Measurements from ENCODE around the gene BACH2.
"Not testable (repeated sequence)": the region's sequence is repeated elsewhere in the genome, so short reads cannot be mapped to it uniquely, and the experiment has no call there.

The BACH2 gene

DNA sequence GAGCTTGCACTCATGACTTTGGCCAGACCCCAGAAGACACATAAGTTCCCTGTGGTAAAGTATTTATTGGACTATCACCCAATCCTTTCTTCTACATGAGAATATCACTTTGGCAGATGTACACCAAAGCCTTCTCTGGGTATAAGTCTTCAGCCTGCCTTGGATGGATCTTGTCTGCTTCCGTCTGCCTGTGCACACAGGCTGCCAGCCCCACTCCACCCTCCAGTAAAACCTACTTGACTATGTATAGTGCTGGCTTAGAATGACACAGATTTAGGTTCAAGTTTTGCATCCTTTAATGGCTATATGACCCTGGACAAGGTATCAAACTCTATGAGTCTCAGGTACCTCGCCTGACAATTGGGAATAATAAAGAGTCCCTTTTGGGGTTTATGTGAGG lies 63.4 kb downstream of the BACH2 start:
- no peak for DNase-seq

GRCh38 chr6:90231798-90232197 lies 64.8 kb downstream of the BACH2 start:
- DNase-seq: no peak

- no peak for DNase-seq
These were observed 65.3 kb downstream of the BACH2 start for GRCh38 chr6:90231308-90231707.

DNA sequence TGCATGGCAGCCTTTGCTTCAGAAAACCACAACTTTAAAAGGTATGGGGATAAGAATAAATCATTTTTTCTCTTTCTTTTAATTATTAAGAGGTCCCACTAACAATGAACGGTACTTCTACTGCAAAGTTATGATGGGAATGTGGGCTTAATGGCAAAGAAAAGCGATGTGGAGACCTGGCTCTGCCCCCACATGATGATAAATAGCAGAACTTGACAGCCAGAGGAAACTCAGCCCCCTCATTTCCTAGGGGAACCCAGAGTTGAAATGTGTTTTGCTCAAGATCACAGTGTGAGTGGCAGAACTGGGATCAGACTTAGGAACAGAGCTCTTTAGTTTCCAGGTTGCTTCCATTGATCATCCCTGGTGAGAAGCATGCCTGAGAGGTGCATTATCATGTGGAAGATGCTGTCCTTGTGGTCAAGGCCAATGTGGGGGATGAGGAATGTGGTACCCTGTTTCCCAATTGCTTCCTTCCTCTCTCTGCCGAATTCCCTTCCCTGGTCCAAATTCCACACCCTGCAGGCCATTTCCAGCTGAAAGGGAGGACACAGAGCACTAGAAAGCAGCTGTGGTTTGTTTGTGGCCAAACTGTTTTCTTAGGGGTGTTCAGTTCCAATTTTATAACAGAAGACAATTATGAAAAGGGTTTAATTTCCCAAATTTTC lies 66.0 kb downstream of the BACH2 start:
- DNase-seq: no peak

- DNase-seq: no peak
These were observed 67.2 kb downstream of the BACH2 start for GRCh38 chr6:90229331-90230010.

DNA sequence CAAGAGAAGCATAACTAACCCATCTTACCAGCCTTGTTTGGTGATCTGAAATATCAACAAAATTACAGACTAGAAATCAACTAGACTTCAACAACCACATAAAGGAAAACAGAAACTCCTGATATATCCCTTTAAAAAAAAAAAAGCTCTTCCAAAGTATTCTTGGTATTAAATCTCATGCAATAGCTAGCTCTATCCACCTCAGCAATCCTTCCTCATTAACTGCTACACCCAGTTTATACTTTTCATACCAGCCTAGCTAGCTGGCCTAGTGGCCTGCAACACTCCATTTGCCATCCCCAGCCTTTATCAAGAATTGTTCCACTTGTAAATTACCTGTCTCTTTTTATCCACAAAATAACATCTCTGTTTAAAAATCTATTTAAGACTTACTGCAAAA lies 69.0 kb downstream of the BACH2 start:
- no peak for DNase-seq

DNA sequence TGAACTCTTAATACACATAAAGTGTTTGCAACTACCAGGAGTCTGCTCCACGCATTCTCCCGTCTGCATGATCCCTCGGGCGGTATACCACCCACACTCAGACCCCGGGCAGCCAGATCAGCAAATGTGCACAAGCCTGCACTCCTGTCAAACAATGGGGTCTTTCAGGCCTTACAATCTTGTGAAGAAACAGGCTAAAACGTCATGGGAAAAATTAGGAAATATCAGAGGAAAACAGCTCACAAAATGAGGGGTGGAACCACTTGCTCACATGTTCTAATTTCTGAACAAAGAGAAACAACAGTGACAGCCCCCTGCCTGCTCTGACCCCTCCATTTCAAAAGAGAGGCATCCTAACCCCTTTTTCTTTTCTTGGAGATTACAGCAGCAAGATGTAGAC lies 69.4 kb downstream of the BACH2 start:
- no peak for DNase-seq

DNA sequence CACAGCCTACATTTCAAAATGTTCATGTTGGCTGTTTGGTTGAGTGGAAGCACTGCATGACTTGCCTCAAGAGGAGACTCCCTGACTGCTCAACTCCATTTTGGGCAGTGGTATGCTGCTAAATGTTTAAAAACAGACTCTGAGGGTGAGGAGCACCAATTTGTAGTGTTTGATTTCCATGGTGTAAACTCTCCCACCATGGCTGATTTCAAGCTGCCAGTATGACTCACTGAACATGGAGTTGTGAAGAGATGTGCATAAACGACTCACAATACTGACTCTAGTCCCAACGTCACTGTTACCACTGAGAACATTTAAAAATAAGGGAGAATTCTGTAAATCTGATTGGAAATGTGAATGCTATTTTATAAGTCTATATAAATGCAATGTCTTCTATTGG lies 70.4 kb downstream of the BACH2 start:
- DNase-seq: no peak

DNA sequence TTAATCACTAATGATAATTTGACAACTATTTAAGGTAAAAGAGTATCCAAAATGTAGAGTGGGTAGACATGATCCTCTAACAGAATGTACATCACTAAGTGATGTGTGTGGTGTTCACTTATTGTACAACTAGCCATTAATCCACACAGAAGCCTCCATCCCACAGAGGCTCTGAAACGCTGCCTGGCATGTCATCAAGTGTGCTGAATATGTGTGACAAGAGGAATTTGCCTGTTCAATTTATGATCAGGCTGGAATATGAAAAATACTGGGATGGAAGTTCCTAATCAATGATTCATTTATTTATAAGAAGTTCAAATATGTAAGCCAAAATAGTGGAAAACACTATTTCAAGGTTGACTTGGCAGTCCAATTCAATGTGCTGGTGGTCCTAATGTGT lies 72.4 kb downstream of the BACH2 start:
- DNase-seq: no peak

- no peak for DNase-seq
These were observed 73.9 kb downstream of the BACH2 start for GRCh38 chr6:90222724-90223198.

- DNase-seq: no peak
These were observed 74.6 kb downstream of the BACH2 start for GRCh38 chr6:90222008-90222407.

DNA sequence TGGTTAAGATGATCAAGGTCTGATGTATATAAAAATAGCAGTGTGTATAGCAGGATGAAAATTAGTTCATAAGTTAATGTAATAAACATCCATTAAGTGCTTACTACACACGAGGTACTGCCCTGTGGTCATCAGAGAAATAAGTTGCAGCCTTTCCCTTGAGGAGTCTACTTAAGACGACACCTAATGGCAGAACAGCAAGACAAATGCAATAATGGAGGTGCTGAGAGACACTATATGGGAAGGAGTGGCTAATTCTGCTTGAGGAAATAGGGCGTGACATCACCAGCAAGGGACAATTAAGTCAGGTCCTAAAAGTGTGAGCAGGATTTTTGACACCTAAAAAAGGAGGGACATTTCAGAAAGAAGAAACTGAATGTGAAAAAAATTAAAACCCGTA lies 75.2 kb downstream of the BACH2 start:
- DNase-seq: no peak

DNA sequence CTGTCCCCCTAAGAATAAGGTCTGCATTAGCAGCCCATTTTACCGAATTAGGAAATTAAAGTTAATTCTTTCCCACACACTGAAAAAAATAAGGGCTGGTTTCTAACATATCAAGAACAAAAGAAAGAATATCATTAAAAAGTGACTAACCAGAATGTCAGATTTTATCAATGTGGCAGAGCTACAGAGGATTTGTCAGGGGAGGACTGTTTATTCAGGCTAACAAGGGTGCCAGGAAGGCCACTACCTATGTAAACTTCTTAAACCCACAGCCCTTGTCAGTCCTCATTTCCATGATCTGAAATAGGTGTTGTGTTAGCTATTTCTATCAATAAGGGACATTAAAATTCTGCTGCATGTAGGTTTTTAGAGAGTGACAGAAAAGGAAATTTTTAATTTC lies 76.4 kb downstream of the BACH2 start:
- no peak for DNase-seq

GRCh38 chr6:90219209-90219985 lies 77.2 kb downstream of the BACH2 start:
- DNase-seq: no peak

DNA sequence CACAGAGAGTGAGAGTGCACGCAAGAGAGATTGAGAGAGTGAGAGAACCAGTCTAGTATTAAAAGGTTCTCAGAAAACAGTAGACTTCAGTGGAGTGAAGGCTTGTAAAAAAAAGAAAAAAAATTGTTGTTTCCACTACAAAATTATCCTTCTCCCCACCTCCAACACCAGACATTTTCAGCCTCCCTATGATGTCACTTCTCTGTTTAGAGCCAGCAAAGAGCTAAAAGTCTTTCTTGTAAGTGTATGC lies 77.8 kb downstream of the BACH2 start:
- no peak for DNase-seq

DNA sequence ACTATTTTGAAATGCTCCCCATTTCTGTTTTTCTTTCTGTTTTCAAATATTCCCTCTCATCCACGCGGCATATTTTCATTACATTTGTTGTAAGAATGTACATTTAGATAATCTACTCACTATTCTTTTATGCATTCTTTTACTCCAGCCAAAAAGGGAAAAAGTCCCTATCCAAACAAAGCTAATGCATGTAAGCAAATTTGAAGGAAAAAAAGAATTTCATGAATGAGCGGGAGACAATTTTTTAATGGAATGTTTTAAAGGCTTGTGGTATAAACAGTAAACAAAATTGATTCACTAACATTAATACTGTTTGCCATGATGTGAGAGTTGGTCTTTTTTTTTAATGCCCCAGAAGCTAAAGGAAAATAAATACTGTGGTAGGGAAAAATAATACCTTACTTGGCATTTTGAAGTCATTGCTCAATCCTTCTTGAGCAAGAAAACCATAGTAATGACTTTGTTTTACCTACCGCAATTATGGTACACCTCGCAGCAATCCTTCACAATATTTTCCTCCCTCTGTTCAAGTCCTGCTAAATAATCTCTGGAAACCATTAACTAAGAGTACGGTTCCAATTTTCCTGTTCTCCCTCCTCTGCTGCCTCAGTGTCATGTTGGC lies 79.0 kb downstream of the BACH2 start:
- no peak for DNase-seq

- DNase-seq: peak; percentile 56
These were observed 80.3 kb downstream of the BACH2 start for GRCh38 chr6:90216072-90216977.

DNA sequence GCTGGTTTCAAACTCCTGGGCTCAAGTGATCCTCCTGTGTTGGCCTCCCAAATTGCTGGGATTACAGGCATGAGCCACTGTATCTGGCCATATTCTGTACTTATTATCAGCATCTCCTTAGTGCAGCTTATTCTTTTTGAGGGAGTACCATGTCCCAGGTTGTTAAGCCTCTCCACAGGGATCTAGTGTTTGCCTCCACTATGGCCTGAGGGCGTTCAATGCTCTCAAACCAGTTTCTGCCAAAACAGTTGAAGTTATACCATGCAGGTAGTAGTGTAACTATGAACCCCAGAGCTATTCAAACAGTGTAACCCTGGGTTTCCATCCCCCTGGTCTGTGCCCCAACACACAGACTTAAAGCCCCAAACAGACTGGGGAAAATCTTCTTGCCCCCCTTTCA lies 81.7 kb downstream of the BACH2 start:
- no peak for DNase-seq

DNA sequence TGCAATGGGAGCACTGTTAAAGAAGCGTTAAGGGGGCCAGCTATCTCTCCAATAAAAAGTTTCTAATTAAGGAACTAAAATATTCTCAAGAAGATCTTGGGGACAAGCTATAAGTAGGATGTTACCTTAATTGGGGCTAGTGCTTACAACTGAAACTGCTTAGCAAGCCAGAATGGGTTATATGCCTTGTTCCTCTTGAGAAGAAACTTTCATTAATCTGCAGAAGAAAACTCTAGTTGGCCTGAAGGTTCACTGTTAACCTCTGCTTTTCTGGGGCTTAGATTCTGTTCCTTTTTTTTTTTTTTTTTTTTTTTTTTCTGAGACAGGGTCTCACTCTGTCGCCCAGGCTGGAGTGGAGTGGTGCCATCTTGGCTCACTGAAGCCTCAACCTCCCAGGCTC lies 82.2 kb downstream of the BACH2 start:
- DNase-seq: no peak

DNA sequence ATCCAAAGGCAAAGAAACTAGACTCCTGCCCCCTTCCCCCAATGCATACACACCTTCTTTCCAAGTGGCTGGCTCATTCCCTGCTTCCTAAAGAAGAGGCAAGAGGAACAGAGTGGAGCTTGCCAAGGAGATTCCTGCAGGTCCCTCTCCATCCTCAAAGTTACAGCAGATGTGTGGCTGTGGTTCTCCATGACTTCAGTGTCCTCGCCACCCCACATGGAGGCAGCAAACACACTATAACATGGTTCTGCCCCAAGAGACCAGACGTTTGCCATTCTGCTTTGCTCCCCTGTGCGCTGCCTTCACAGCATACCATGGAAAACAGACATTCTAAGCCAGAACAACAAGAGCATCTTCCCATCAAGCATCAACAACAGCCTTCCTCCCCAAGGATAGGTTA lies 84.4 kb downstream of the BACH2 start:
- DNase-seq: peak; percentile 49

GRCh38 chr6:90209527-90209926 lies 87.1 kb downstream of the BACH2 start:
- no peak for DNase-seq

GRCh38 chr6:90208690-90209089 lies 88.0 kb downstream of the BACH2 start:
- not testable (repeated sequence) for DNase-seq
